Ishikawa (cell line): Measurements from ENCODE around the gene ZBTB44.

Experiments used
- CEBPB ChIP-seq: IDR thresholded peaks from 2 replicates; pipeline ENCODE4 v1.6.1; 2012
- CREB1 ChIP-seq: IDR thresholded peaks from 2 replicates; pipeline ENCODE4 v1.6.1; 2012; ENCODE audit warnings: low read depth
- EGR1 ChIP-seq: IDR thresholded peaks from 2 replicates; pipeline ENCODE4 v1.6.1; 2012
- EP300 ChIP-seq: IDR thresholded peaks from 2 replicates; pipeline ENCODE4 v1.6.1; 2012; ENCODE audit warnings: borderline replicate concordance
- FOXM1 ChIP-seq: IDR thresholded peaks from 2 replicates; pipeline ENCODE4 v1.6.1; 2012; ENCODE audit warnings: low read depth, borderline replicate concordance
- MAX ChIP-seq: IDR thresholded peaks from 2 replicates; pipeline ENCODE4 v1.6.1; 2012
- NFIC ChIP-seq: IDR thresholded peaks from 2 replicates; pipeline ENCODE4 v1.6.1; 2012
- RAD21 ChIP-seq: IDR thresholded peaks from 2 replicates; pipeline ENCODE4 v1.6.1; 2012; ENCODE audit warnings: low read depth
- TAF1 ChIP-seq: IDR thresholded peaks from 2 replicates; pipeline ENCODE4 v1.6.1; 2012; ENCODE audit warnings: low read depth, mild to moderate bottlenecking
- TCF12 ChIP-seq: IDR thresholded peaks from 2 replicates; pipeline ENCODE4 v1.6.1; 2012; ENCODE audit warnings: low read depth
- TEAD4 ChIP-seq: IDR thresholded peaks from 2 replicates; pipeline ENCODE4 v1.6.1; 2012
- YY1 ChIP-seq: IDR thresholded peaks from 2 replicates; pipeline ENCODE4 v1.6.1; 2012; ENCODE audit warnings: low read depth
- ZBTB7A ChIP-seq: IDR thresholded peaks from 2 replicates; pipeline ENCODE4 v1.6.1; 2012; ENCODE audit warnings: low read depth
- TF ChIP-seq, protein P1 (sequence below): IDR thresholded peaks from 2 replicates; pipeline ENCODE4 v1.6.1; 2012; ENCODE audit warnings: low read depth, mild to moderate bottlenecking
- TF ChIP-seq, protein P2 (sequence below): IDR thresholded peaks from 2 replicates; pipeline ENCODE4 v1.6.1; 2012

Gene ZBTB44

GRCh38 chr11:130213143-130213978 is 101.4 kb downstream of the ZBTB44 start:
- no peak for TF ChIP-seq TEAD4
- TF ChIP-seq NFIC, result no peak
- TF ChIP-seq RAD21, result peak; percentile 85
- TF ChIP-seq, protein P1, sequence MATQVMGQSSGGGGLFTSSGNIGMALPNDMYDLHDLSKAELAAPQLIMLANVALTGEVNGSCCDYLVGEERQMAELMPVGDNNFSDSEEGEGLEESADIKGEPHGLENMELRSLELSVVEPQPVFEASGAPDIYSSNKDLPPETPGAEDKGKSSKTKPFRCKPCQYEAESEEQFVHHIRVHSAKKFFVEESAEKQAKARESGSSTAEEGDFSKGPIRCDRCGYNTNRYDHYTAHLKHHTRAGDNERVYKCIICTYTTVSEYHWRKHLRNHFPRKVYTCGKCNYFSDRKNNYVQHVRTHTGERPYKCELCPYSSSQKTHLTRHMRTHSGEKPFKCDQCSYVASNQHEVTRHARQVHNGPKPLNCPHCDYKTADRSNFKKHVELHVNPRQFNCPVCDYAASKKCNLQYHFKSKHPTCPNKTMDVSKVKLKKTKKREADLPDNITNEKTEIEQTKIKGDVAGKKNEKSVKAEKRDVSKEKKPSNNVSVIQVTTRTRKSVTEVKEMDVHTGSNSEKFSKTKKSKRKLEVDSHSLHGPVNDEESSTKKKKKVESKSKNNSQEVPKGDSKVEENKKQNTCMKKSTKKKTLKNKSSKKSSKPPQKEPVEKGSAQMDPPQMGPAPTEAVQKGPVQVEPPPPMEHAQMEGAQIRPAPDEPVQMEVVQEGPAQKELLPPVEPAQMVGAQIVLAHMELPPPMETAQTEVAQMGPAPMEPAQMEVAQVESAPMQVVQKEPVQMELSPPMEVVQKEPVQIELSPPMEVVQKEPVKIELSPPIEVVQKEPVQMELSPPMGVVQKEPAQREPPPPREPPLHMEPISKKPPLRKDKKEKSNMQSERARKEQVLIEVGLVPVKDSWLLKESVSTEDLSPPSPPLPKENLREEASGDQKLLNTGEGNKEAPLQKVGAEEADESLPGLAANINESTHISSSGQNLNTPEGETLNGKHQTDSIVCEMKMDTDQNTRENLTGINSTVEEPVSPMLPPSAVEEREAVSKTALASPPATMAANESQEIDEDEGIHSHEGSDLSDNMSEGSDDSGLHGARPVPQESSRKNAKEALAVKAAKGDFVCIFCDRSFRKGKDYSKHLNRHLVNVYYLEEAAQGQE, result no peak
- TF ChIP-seq MAX, result no peak
- TF ChIP-seq, protein P2, sequence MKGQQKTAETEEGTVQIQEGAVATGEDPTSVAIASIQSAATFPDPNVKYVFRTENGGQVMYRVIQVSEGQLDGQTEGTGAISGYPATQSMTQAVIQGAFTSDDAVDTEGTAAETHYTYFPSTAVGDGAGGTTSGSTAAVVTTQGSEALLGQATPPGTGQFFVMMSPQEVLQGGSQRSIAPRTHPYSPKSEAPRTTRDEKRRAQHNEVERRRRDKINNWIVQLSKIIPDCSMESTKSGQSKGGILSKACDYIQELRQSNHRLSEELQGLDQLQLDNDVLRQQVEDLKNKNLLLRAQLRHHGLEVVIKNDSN, result no peak
- peak; percentile 50; the same call in 1 of the 2 replicates for TF ChIP-seq EGR1
- TF ChIP-seq TCF12, result no peak
- peak; percentile 42; the same call in 1 of the 2 replicates for TF ChIP-seq ZBTB7A
- TF ChIP-seq CEBPB, result no peak

- TF ChIP-seq RAD21 (no peak), MAX (no peak), CEBPB (no peak), NFIC (no peak)
These were observed 102.2 kb downstream of the ZBTB44 start for GRCh38 chr11:130212431-130212961.

DNA sequence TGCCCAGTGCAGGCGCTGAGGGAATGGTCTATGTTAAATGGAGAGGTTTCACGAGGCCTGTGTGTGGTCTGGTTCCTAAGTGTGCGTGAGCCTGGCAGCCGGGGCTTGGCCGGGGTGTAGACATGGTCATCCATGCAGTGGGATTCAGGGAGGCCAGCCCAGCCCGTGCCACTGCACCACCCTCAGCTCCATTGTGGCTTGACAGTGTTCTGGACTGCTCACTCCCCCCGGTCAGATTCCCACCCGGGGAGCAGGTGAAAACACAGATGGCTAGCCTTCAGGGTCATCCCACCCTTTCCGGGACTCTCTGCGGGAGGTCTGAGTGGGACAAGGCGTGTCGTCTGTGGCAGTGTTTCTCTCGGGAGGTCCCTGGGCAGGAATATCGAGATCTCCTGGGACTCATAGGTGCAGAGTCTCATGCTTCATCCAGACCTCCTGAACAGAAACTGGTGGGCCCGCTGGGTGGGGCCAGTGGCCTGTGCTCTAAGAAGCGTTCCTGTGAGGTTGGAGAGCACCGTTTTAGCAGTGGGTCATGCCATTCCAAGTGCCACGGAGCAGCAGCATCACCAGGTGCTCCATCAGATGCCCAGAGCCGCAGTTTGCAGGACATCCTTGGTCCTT is 102.8 kb downstream of the ZBTB44 start:
- TF ChIP-seq TEAD4 (no peak), CREB1 (no peak), NFIC (no peak), MAX (no peak), EGR1 (no peak), YY1 (no peak), FOXM1 (no peak), EP300 (no peak), ZBTB7A (no peak), CEBPB (no peak), RAD21 (no peak), TCF12 (no peak), TAF1 (no peak)
- TF ChIP-seq, protein P2, result no peak
- TF ChIP-seq, protein P1, result no peak

DNA sequence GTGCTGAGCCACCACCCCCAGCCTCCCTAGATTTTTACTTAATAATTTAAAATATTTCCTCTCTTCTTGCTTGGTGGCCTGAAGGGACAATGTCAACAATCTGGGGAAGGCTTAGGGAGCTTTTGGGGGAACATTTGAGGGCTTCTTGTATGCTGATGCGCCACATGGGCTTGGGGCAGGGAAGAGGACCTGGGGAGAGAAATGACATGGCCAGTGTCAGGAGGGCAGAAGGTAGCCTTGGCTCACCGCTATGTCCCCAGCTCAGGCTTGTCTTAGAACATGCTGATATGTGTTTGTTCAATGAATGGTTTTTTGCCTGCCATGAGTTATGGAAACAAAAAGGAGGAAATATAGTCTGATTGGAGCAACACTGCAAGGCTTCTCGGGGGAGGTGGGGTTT is 103.6 kb downstream of the ZBTB44 start:
- no peak for TF ChIP-seq TEAD4
- TF ChIP-seq CREB1, result no peak
- TF ChIP-seq TAF1, result no peak
- no peak for TF ChIP-seq EGR1
- TF ChIP-seq MAX, result no peak
- TF ChIP-seq FOXM1, result no peak
- no peak for TF ChIP-seq ZBTB7A
- no peak for TF ChIP-seq NFIC
- no peak for TF ChIP-seq TCF12
- no peak for TF ChIP-seq EP300
- TF ChIP-seq, protein P1, result no peak
- TF ChIP-seq YY1, result no peak
- TF ChIP-seq RAD21, result no peak
- TF ChIP-seq, protein P2, result no peak
- no peak for TF ChIP-seq CEBPB
